Neural cell (in vitro differentiated cells): Measurements from ENCODE around the gene GLB1L3.

Experiments
- CTCF ChIP-seq: fragments of 450-650 bp; IDR thresholded peaks from 2 replicates; pipeline ENCODE4 v1.5.1; 2014; ENCODE audit warnings: antibody characterized with exemption, mild to moderate bottlenecking, moderate library complexity; ENCODE audit not compliant: poor library complexity, severe bottlenecking
- EP300 ChIP-seq: fragments of 450-650 bp; conservative IDR thresholded peaks from 2 replicates; pipeline ENCODE4 v1.6.1; 2014; ENCODE audit warnings: antibody characterized with exemption, mild to moderate bottlenecking, moderate library complexity; ENCODE audit not compliant: poor library complexity, severe bottlenecking
- EZH2 ChIP-seq: fragments of 200-600, 300-800 bp; shearing (Covaris generic), sonication (generic); IDR thresholded peaks from 2 replicates; pipeline ENCODE4 v1.6.1; 2014; ENCODE audit warnings: antibody characterized with exemption, low read length, borderline replicate concordance, mild to moderate bottlenecking; ENCODE audit not compliant: insufficient read depth, poor library complexity, severe bottlenecking
- MXI1 ChIP-seq: fragments of 450-650 bp; conservative IDR thresholded peaks from 2 replicates; pipeline ENCODE4 v1.6.1; 2014; ENCODE audit warnings: antibody characterized with exemption, mild to moderate bottlenecking; ENCODE audit not compliant: poor library complexity, severe bottlenecking
- POLR2AphosphoS5 ChIP-seq: IDR thresholded peaks from 2 replicates; pipeline ENCODE4 v1.6.1; 2012
- TF ChIP-seq, protein P1 (sequence below): IDR thresholded peaks from 2 replicates; pipeline ENCODE4 v1.6.1; 2012; ENCODE audit warnings: borderline replicate concordance

- TF ChIP-seq CTCF (no peak), POLR2AphosphoS5 (no peak), EZH2 (no peak), MXI1 (no peak), EP300 (no peak)
- TF ChIP-seq, protein P1, sequence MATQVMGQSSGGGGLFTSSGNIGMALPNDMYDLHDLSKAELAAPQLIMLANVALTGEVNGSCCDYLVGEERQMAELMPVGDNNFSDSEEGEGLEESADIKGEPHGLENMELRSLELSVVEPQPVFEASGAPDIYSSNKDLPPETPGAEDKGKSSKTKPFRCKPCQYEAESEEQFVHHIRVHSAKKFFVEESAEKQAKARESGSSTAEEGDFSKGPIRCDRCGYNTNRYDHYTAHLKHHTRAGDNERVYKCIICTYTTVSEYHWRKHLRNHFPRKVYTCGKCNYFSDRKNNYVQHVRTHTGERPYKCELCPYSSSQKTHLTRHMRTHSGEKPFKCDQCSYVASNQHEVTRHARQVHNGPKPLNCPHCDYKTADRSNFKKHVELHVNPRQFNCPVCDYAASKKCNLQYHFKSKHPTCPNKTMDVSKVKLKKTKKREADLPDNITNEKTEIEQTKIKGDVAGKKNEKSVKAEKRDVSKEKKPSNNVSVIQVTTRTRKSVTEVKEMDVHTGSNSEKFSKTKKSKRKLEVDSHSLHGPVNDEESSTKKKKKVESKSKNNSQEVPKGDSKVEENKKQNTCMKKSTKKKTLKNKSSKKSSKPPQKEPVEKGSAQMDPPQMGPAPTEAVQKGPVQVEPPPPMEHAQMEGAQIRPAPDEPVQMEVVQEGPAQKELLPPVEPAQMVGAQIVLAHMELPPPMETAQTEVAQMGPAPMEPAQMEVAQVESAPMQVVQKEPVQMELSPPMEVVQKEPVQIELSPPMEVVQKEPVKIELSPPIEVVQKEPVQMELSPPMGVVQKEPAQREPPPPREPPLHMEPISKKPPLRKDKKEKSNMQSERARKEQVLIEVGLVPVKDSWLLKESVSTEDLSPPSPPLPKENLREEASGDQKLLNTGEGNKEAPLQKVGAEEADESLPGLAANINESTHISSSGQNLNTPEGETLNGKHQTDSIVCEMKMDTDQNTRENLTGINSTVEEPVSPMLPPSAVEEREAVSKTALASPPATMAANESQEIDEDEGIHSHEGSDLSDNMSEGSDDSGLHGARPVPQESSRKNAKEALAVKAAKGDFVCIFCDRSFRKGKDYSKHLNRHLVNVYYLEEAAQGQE = no peak
These were observed 87.4 kb downstream of the GLB1L3 start for GRCh38 chr11:134363592-134363991.
